Heart left ventricle (tissue), 16 donors: ENCODE measurements around the gene PLSCR5. TPM values are rescaled to one million over a fixed set of nuclear protein-coding genes. Genes with fewer than 3 reads are reported as not detected.

ENCODE experiments used
- ATAC-seq, 4 donors: fragments of 200-7000 bp; cut with Tn5 transposase; one replicate each; pipeline ENCODE4 v1.9.1; 2020 to 2022; ENCODE audit warnings: moderate library complexity in 4 of 4, mild to moderate bottlenecking in 3 of 4, moderate number of reproducible peaks in 1 of 4
- DNase-seq, 5 donors: peaks; one replicate each; pipeline ENCODE4 v3.0.0-alpha.2; 2020
- H3K27ac ChIP-seq, 12 donors: fragments of 200-600 bp; sonication (generic) in 4 of 12; one replicate each; pipeline versions ENCODE4 v1.5.0 to v1.8.0; 2016 to 2022; ENCODE audit warnings: mild to moderate bottlenecking in 2 of 12
- H3K27me3 ChIP-seq, 9 donors: fragments of 200-600 bp; sonication (generic) in 2 of 9; one replicate each; pipeline versions ENCODE4 v1.5.1 to v1.8.0; 2016 to 2022; ENCODE audit warnings: mild to moderate bottlenecking in 3 of 9
- H3K36me3 ChIP-seq, 9 donors: fragments of 200-600 bp; sonication (generic) in 2 of 9; one replicate each; pipeline versions ENCODE4 v1.5.0 to v1.8.0; 2018 to 2022; ENCODE audit warnings: mild to moderate bottlenecking in 2 of 9
- H3K4me1 ChIP-seq, 12 donors: fragments of 200-600 bp; sonication (generic) in 4 of 12; one replicate each; pipeline versions ENCODE4 v1.5.0 to v1.8.0; 2016 to 2022; ENCODE audit warnings: mild to moderate bottlenecking in 3 of 12
- H3K4me3 ChIP-seq, 12 donors: fragments of 200-600 bp; sonication (generic) in 4 of 12; one replicate each; pipeline versions ENCODE4 v1.5.0 to v1.8.0; 2017 to 2022; ENCODE audit warnings: mild to moderate bottlenecking in 9 of 12, moderate library complexity in 4 of 12
- H3K9me3 ChIP-seq, 12 donors: fragments of 200-600 bp; sonication (generic) in 4 of 12; one replicate each; pipeline versions ENCODE4 v1.5.0 to v1.8.0; 2016 to 2022; ENCODE audit warnings: mild to moderate bottlenecking in 1 of 12
- CTCF ChIP-seq, 12 donors: fragments of 200-600 bp; sonication (generic) in 4 of 12; IDR thresholded peaks; one replicate each; pipeline versions ENCODE4 v1.5.0 to v1.8.0; 2018 to 2022; ENCODE audit warnings: antibody characterized with exemption in 12 of 12, mild to moderate bottlenecking in 5 of 12
- POLR2A ChIP-seq, 2 donors: fragments of 450-650 bp; IDR thresholded peaks; one replicate each; pipeline ENCODE4 v1.6.1; 2017; ENCODE audit warnings: antibody characterized with exemption in 2 of 2, mild to moderate bottlenecking in 2 of 2, moderate library complexity in 2 of 2
- WGBS, 4 donors: extraction: QIAGEN DNeasy Blood & Tissue Kit in 2 of 4; methylation state at CpG; one replicate each; pipeline versions ENCODE4 v1.1.5 to v1.1.7; 2013 to 2018; 5-methylcytosine and 5-hydroxymethylcytosine counted together
- intact Hi-C, 10 donors: fragments of 100-400 bp; cut with DNase I; formaldehyde crosslinking; loops; one replicate each; pipeline versions ENCODE4 v1.11.1 to v1.14.2; 2022
- long read RNA-seq, 3 donors: library from polyadenylated mRNA; unstranded; transcript quantifications; one replicate each; pipeline ENCODE4 v2.0.0, GENCODE V29; 2020 to 2021
- polyA plus RNA-seq, 2 donors: library from polyadenylated mRNA; stranded (reverse); fragments of 200-250 nt; gene quantifications; one replicate each; pipeline ENCODE4 v1.2.3, GENCODE V29; 2013
- total RNA-seq, 9 donors: library from RNA; depleted of rRNA in 2 of 9; stranded (reverse); fragments of >200 nt in 2 of 9; fragmentation: NEBNext Ultra II Directional in 3 of 9; extraction: Animal tissue kit (Norgen Biotek cat#: 25700) in 3 of 9; gene quantifications; one replicate each; pipeline versions ENCODE4 v1.1.0 to v1.2.4, GENCODE V29; 2016 to 2023
- donor health status: ischemic (EF 13 %, LVEDD 7.1; RV severe dilation, severe dysfunction).
- donor health status: healthy with polysubstance abuse.
- donor health status: DM: no; HTN: yes; CAD: no.
- donor health status: DM: no; HTN: no; CAD: no.
- donor health status: ischemic (EF 25% LVEDD 6.9; RV normal size, moderate dysfunction).
- donor health status: ischemic (EF 25% LVEDD 5.7; RV mildly dilated, moderate dysfunction).
- donor health status: healthy.
- donor health status: DM: yes; HTN: yes; CAD: no.
- donor health status: ischemic (EF 35%, LVEDD 5.7; RV mildly dilated, moderate dysfunction).
- donor health status: nonischemic (EF 11% LVEDD 7.7; RV severe dilation, severe dysfunction).
- donor health status: DM: yes; HTN: yes; CAD: no.
- donor health status: PGD.
- donor health status: ischemic (EF 29% LVEDD 5.4; RV normal size, mild dysfunction).
- donor health status: nonischemic (EF 23%, LVEDD 6.1; RV moderate dilation, normal function).

Gene PLSCR5
- total RNA-seq (not detected), polyA plus RNA-seq (not detected)
- long read RNA-seq, donor 1 = 0 reads
- long read RNA-seq, donor 2 = 0 reads
- long read RNA-seq, donor 3 = 0 reads

- H3K27me3 ChIP-seq = peaks cover 0 to 6% (median 0%) of the 10 kb centered on the region in 9 donors
- no peaks in the 10 kb centered on the region for H3K9me3 ChIP-seq
- H3K36me3 ChIP-seq = no peaks in the 10 kb centered on the region
- no peak within 1 kb of the TSS for H3K4me3 ChIP-seq
- intact Hi-C loops = no loop called here
- H3K4me1 ChIP-seq = no peaks in the 10 kb centered on the region
- ATAC-seq (no peak), DNase-seq (no peak)
- no peak for TF ChIP-seq CTCF (IDR thresholded peaks at IDR 0.05)
- TF ChIP-seq POLR2A (IDR thresholded peaks at IDR 0.05) = no peak
- WGBS, 4 donors = 25 to 39% (median 31%) methylated on average over 3 of the region's 3 CpGs
- no peak within 1 kb of the TSS for H3K27ac ChIP-seq
These were observed at the start of gene PLSCR5 for GRCh38 chr3:146605106-146605505. TSS of gene PLSCR5 (minus strand) at chr3:146605346. CDS start at chr3:146605212, 134 bp downstream.

- no peaks in the 10 kb centered on the region for H3K36me3 ChIP-seq
- intact Hi-C loops = no loop called here
- ATAC-seq (no peak), DNase-seq (no peak)
- H3K27me3 ChIP-seq = no peaks in the 10 kb centered on the region
- no peak for TF ChIP-seq CTCF (IDR thresholded peaks at IDR 0.05)
- TF ChIP-seq POLR2A (IDR thresholded peaks at IDR 0.05) = no peak
- H3K27ac ChIP-seq = no peak overlapping the region
- H3K9me3 ChIP-seq = peaks cover 0 to 5% (median 0%) of the 10 kb centered on the region in 12 donors
- 68 to 73% (median 73%) methylated on average over 3 of the region's 3 CpGs for WGBS, 4 donors
- no peaks in the 10 kb centered on the region for H3K4me1 ChIP-seq
- H3K4me3 ChIP-seq = no peak overlapping the region
These were observed 48.8 kb upstream of the PLSCR5 start for GRCh38 chr3:146653978-146654377.

- H3K27ac ChIP-seq = no peak overlapping the region
- H3K4me1 ChIP-seq = no peaks in the 10 kb centered on the region
- TF ChIP-seq CTCF (IDR thresholded peaks at IDR 0.05) = no peak
- TF ChIP-seq POLR2A (IDR thresholded peaks at IDR 0.05) = no peak
- H3K9me3 ChIP-seq = no peaks in the 10 kb centered on the region
- WGBS, 4 donors = 72 to 80% (median 74%) methylated on average over 2 of the region's 2 CpGs
- H3K36me3 ChIP-seq = no peaks in the 10 kb centered on the region
- DNase-seq = no peak
- H3K4me3 ChIP-seq = no peak overlapping the region
- H3K27me3 ChIP-seq = no peaks in the 10 kb centered on the region
- ATAC-seq = no peak
- intact Hi-C loops = no loop called here
These were observed 45.7 kb upstream of the PLSCR5 start for GRCh38 chr3:146650691-146651442.

- Histone ChIP-seq H3K27ac (no peak overlapping the region), H3K4me1 (no peaks in the 10 kb centered on the region), H3K9me3 (no peaks in the 10 kb centered on the region), H3K4me3 (no peak overlapping the region), H3K36me3 (no peaks in the 10 kb centered on the region), H3K27me3 (no peaks in the 10 kb centered on the region)
- no peak for TF ChIP-seq POLR2A (IDR thresholded peaks at IDR 0.05)
- TF ChIP-seq CTCF (IDR thresholded peaks at IDR 0.05) = no peak
- WGBS, 4 donors = 74 to 85% (median 77%) methylated on average over 4 of the region's 4 CpGs
- DNase-seq (no peak), ATAC-seq (no peak)
- intact Hi-C loops = loop anchor here in 3 of 10 donors (10.0 kb wide), 3 partner anchors 51 to 1429 kb away; no protein-coding TSS in a partner anchor
These were observed 41.1 kb upstream of the PLSCR5 start for GRCh38 chr3:146646261-146646660.
